B cell (primary cell): ENCODE data around the gene AHRR. TPM values are rescaled to one million over a fixed set of nuclear protein-coding genes. Genes with fewer than 3 reads are reported as not detected.

ENCODE experiments used
- ATAC-seq: fragments of 200-7000 bp; cut with Tn5 transposase; one replicate; pipeline ENCODE4 v1.10.0; 2021; ENCODE audit warnings: low read depth, mild to moderate bottlenecking, moderate number of reproducible peaks, moderate library complexity
- CTCF ChIA-PET: fragments of 350-600 bp; sonication (Branson Sonifier 250); formaldehyde crosslinking; loops from one replicate; lab custom pipeline; 2021; ENCODE audit warnings: antibody characterized with exemption, inconsistent platforms; lab: Charles Lee
- POLR2A ChIA-PET: fragments of 350-600 bp; sonication (Branson Sonifier 250); formaldehyde crosslinking; loops from one replicate; lab custom pipeline; 2021; ENCODE audit warnings: antibody characterized with exemption; lab: Charles Lee
- DNase-seq: peaks from one replicate; pipeline ENCODE4 v3.0.0; 2013
- H2AFZ ChIP-seq: 2 replicates; pipeline ENCODE4 v1.6.1; 2012; ENCODE audit warnings: mild to moderate bottlenecking, low read depth, low read length; ENCODE audit not compliant: insufficient read depth, poor library complexity, severe bottlenecking
- H3K27ac ChIP-seq, 2 donors: 1 replicate in 1 of 2; 2 replicates in 1 of 2; pipeline ENCODE4 v1.5.1; 2012 to 2013; ENCODE audit warnings: low read length in 2 of 2, mild to moderate bottlenecking in 2 of 2, moderate library complexity in 1 of 2
- H3K27me3 ChIP-seq, 4 experiments: fragments of 200-600 bp in 1 of 4; sonication (generic) in 1 of 4; replicated peaks in 1 of 4; 1 replicate in 2 of 4; 2 replicates in 2 of 4; pipeline versions ENCODE4 v1.6.1 to v1.7.0; 2013 to 2016; ENCODE audit warnings: low read length in 3 of 4, mild to moderate bottlenecking in 2 of 4, mixed read lengths in 1 of 4, moderate library complexity in 1 of 4; ENCODE audit not compliant: insufficient read depth in 4 of 4, control insufficient read depth in 3 of 4; ENCODE audit errors: control extremely low read depth in 1 of 4
- H3K36me3 ChIP-seq, 2 experiments: replicated peaks in 1 of 2; 1 replicate in 1 of 2; 2 replicates in 1 of 2; pipeline versions ENCODE4 v1.6.1 to v1.7.1; 2013; ENCODE audit warnings: low read length in 1 of 2; ENCODE audit not compliant: insufficient read depth in 2 of 2, control insufficient read depth in 1 of 2; ENCODE audit errors: control extremely low read depth in 1 of 2, extremely low read depth in 1 of 2
- H3K4me1 ChIP-seq, 2 donors: fragments of 200-600 bp in 1 of 2; sonication (generic) in 1 of 2; 1 replicate in 1 of 2; 2 replicates in 1 of 2; pipeline versions ENCODE4 v1.5.1 to v1.6.1; 2013 to 2017; ENCODE audit warnings: low read length in 2 of 2; ENCODE audit not compliant: control insufficient read depth in 2 of 2, insufficient read depth in 2 of 2
- H3K4me2 ChIP-seq: replicated peaks from 2 replicates; pipeline ENCODE3; 2012; ENCODE audit warnings: mild to moderate bottlenecking, low read depth, low read length; ENCODE audit not compliant: poor library complexity, severe bottlenecking
- H3K4me3 ChIP-seq, 5 experiments: fragments of 200-600 bp in 1 of 5; sonication (generic) in 1 of 5; 1 replicate in 3 of 5; 2 replicates in 2 of 5; pipeline versions ENCODE4 v1.5.1 to v1.7.0; 2011 to 2016; ENCODE audit warnings: low read length in 4 of 5, mild to moderate bottlenecking in 4 of 5, low read depth in 2 of 5, control low read depth in 1 of 5, moderate library complexity in 1 of 5; ENCODE audit not compliant: insufficient read depth in 1 of 5; ENCODE audit errors: control extremely low read depth in 1 of 5, extremely low read depth in 1 of 5
- H3K79me2 ChIP-seq: fragments of 200-600 bp; sonication (generic); one replicate; pipeline ENCODE4 v1.6.0; 2016; ENCODE audit warnings: low read length; ENCODE audit not compliant: control insufficient read depth, insufficient read depth
- H3K9ac ChIP-seq: fragments of 200-600 bp; sonication (generic); 2 replicates; pipeline ENCODE4 v1.6.1; 2017; ENCODE audit warnings: mild to moderate bottlenecking, low read length, moderate library complexity
- H3K9me3 ChIP-seq, 3 donors: one replicate each; pipeline versions ENCODE4 v1.6.1 to v1.7.1; 2013; ENCODE audit warnings: low read length in 2 of 3; ENCODE audit not compliant: control insufficient read depth in 2 of 3, insufficient read depth in 1 of 3; ENCODE audit errors: control extremely low read depth in 1 of 3
- H4K20me1 ChIP-seq: 2 replicates; pipeline ENCODE4 v1.6.0; 2012; ENCODE audit warnings: mild to moderate bottlenecking, low read length; ENCODE audit not compliant: insufficient read depth, control insufficient read depth, poor library complexity, severe bottlenecking
- H3K27ac Mint-ChIP-seq: one replicate; pipeline ENCODE4 v1.8.0; 2021; ENCODE audit warnings: mixed read lengths
- H3K27me3 Mint-ChIP-seq: one replicate; pipeline ENCODE4 v1.8.0; 2021; ENCODE audit warnings: mixed read lengths
- H3K4me1 Mint-ChIP-seq: one replicate; pipeline ENCODE4 v1.8.0; 2021; ENCODE audit warnings: mixed read lengths
- H3K4me3 Mint-ChIP-seq: one replicate; pipeline ENCODE4 v1.8.0; 2021; ENCODE audit warnings: mixed read lengths
- H3K9me3 Mint-ChIP-seq: one replicate; pipeline ENCODE4 v1.8.0; 2022; ENCODE audit warnings: mixed read lengths; ENCODE audit not compliant: insufficient read depth
- CTCF ChIP-seq: fragments of 200-600 bp; IDR thresholded peaks from one replicate; pipeline ENCODE4 v1.8.0; 2022; ENCODE audit warnings: antibody characterized with exemption, mild to moderate bottlenecking
- EZH2 ChIP-seq: IDR thresholded peaks from 2 replicates; pipeline ENCODE4 v1.6.1; 2012; ENCODE audit warnings: borderline replicate concordance, low read depth, mild to moderate bottlenecking, moderate library complexity, low read length; ENCODE audit not compliant: insufficient read depth, poor library complexity, severe bottlenecking
- WGBS: methylation state at CpG from one replicate; pipeline ENCODE4 v1.1.5; 2013; ENCODE audit warnings: missing lambda C conversion rate; ENCODE audit not compliant: insufficient coverage; 5-methylcytosine and 5-hydroxymethylcytosine counted together
- intact Hi-C: fragments of 100-400 bp; cut with micrococcal nuclease; formaldehyde crosslinking; loops from one replicate; pipeline ENCODE4 v1.10.0; 2022
- polyA plus RNA-seq: library from polyadenylated mRNA; depleted of rRNA; stranded (reverse); fragments of >200 nt; gene quantifications from 2 replicates; pipeline ENCODE4 v1.2.3, GENCODE V29; 2012
- total RNA-seq, 2 donors: library from RNA; stranded (reverse); fragments of 120-200 nt in 1 of 2; gene quantifications; 1 replicate in 1 of 2; 2 replicates in 1 of 2; pipeline versions ENCODE4 v1.2.3 to v1.2.4, GENCODE V29; 2013 to 2022

Gene AHRR
- total and polyA plus RNA-seq, 2 donors (not counting 1 experiment from before 2014, with no cell fraction given): 0.13 to 1.7 TPM

GRCh38 chr5:378976-379742, 57.6 kb downstream of the AHRR start:
- DNase-seq (no peak), ATAC-seq (no peak)
- TF ChIP-seq EZH2 (no peak), CTCF (no peak)
- Mint-ChIP-seq H3K4me3 (no peak overlapping the region), H3K9me3 (peaks cover 3% of the 10 kb centered on the region), H3K27me3 (peaks cover 22% of the 10 kb centered on the region), H3K4me1 (peaks cover 3% of the 10 kb centered on the region), H3K27ac (no peak overlapping the region)
- Histone ChIP-seq H3K36me3 (no peaks in the 10 kb centered on the region), H2AFZ (no peak overlapping the region), H3K4me1 (peaks cover 2 to 3% of the 10 kb centered on the region in 2 donors), H3K79me2 (no peaks in the 10 kb centered on the region), H4K20me1 (no peaks in the 10 kb centered on the region), H3K4me2 (no peak overlapping the region), H3K9ac (no peak overlapping the region), H3K9me3 (no peaks in the 10 kb centered on the region), H3K4me3 (no peak overlapping the region), H3K27me3 (peaks cover 0 to 17% (median 6%) of the 10 kb centered on the region in 4 experiments), H3K27ac (no peak overlapping the region)
- ChIA-PET POLR2A (no interaction called here), CTCF (no interaction called here)
- WGBS: 94% methylated on average over 11 of the region's 16 CpGs
- intact Hi-C loops: no loop called here

GRCh38 chr5:380701-381309, 59.3 kb downstream of the AHRR start:
- H3K36me3 ChIP-seq: no peaks in the 10 kb centered on the region
- TF ChIP-seq EZH2 (no peak), CTCF (no peak)
- ATAC-seq (no peak), DNase-seq (no peak)
- WGBS: 100% methylated on average over 1 of the region's 2 CpGs
- no peak overlapping the region for H3K27ac Mint-ChIP-seq
- H2AFZ ChIP-seq: no peak overlapping the region
- no peak overlapping the region for H3K4me2 ChIP-seq
- H3K9me3 ChIP-seq: peaks cover 1 to 9% (median 8%) of the 10 kb centered on the region in 3 donors
- H3K4me3 Mint-ChIP-seq: no peak overlapping the region
- H3K4me1 ChIP-seq: no peaks in the 10 kb centered on the region
- no peaks in the 10 kb centered on the region for H3K79me2 ChIP-seq
- no peaks in the 10 kb centered on the region for H4K20me1 ChIP-seq
- H3K4me3 ChIP-seq: no peak overlapping the region
- ChIA-PET POLR2A (no interaction called here), CTCF (no interaction called here)
- intact Hi-C loops: no loop called here
- H3K9ac ChIP-seq: no peak overlapping the region
- H3K4me1 Mint-ChIP-seq: no peaks in the 10 kb centered on the region
- no peak overlapping the region for H3K27ac ChIP-seq
- H3K27me3 Mint-ChIP-seq: peaks cover 15% of the 10 kb centered on the region
- H3K9me3 Mint-ChIP-seq: peaks cover 3% of the 10 kb centered on the region
- peaks cover 0 to 4% (median 1%) of the 10 kb centered on the region in 4 experiments for H3K27me3 ChIP-seq
